Neutrophil (primary cell): ENCODE measurements around the gene LCP2.

ENCODE experiments used
- H3K27ac ChIP-seq: fragments of 200-600 bp; sonication (generic); 2 replicates; pipeline ENCODE4 v1.5.1; 2016; ENCODE audit warnings: mild to moderate bottlenecking, moderate library complexity
- H3K27me3 ChIP-seq: fragments of 200-600 bp; sonication (generic); 2 replicates; pipeline ENCODE4 v1.6.0; 2016; ENCODE audit warnings: mild to moderate bottlenecking
- H3K36me3 ChIP-seq: fragments of 200-600 bp; sonication (generic); 2 replicates; pipeline ENCODE4 v1.5.1; 2017
- H3K4me1 ChIP-seq, 2 experiments: fragments of 200-600 bp in 1 of 2; sonication (generic) in 1 of 2; 1 replicate in 1 of 2; 2 replicates in 1 of 2; pipeline versions ENCODE4 v1.5.1 to v1.6.1; 2013 to 2016; ENCODE audit warnings: low read depth in 1 of 2, low read length in 1 of 2, mild to moderate bottlenecking in 1 of 2, moderate library complexity in 1 of 2; ENCODE audit not compliant: control insufficient read depth in 1 of 2, insufficient read depth in 1 of 2
- H3K4me3 ChIP-seq, 2 experiments: fragments of 200-600 bp in 1 of 2; sonication (generic) in 1 of 2; 1 replicate in 1 of 2; 2 replicates in 1 of 2; pipeline ENCODE4 v1.5.1; 2013 to 2016; ENCODE audit warnings: low read depth in 1 of 2, low read length in 1 of 2, mild to moderate bottlenecking in 1 of 2, moderate library complexity in 1 of 2
- H3K9me3 ChIP-seq: fragments of 200-600 bp; sonication (generic); 2 replicates; pipeline ENCODE4 v1.5.1; 2016
- TF ChIP-seq, protein P1 (sequence below): fragments of 200-600 bp; sonication (generic); IDR thresholded peaks from 2 replicates; pipeline ENCODE4 v1.5.1; 2016; ENCODE audit warnings: antibody characterized with exemption

LCP2 gene

GRCh38 chr5:170341545-170341944, 44.0 kb upstream of the LCP2 start:
- H3K27me3 ChIP-seq: no peaks in the 10 kb centered on the region
- H3K36me3 ChIP-seq: no peaks in the 10 kb centered on the region
- TF ChIP-seq, protein P1, sequence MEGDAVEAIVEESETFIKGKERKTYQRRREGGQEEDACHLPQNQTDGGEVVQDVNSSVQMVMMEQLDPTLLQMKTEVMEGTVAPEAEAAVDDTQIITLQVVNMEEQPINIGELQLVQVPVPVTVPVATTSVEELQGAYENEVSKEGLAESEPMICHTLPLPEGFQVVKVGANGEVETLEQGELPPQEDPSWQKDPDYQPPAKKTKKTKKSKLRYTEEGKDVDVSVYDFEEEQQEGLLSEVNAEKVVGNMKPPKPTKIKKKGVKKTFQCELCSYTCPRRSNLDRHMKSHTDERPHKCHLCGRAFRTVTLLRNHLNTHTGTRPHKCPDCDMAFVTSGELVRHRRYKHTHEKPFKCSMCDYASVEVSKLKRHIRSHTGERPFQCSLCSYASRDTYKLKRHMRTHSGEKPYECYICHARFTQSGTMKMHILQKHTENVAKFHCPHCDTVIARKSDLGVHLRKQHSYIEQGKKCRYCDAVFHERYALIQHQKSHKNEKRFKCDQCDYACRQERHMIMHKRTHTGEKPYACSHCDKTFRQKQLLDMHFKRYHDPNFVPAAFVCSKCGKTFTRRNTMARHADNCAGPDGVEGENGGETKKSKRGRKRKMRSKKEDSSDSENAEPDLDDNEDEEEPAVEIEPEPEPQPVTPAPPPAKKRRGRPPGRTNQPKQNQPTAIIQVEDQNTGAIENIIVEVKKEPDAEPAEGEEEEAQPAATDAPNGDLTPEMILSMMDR: no peak
- H3K9me3 ChIP-seq: no peaks in the 10 kb centered on the region
- H3K4me3 ChIP-seq: no peak overlapping the region
- H3K27ac ChIP-seq: no peak overlapping the region
- H3K4me1 ChIP-seq: peaks cover 37 to 40% of the 10 kb centered on the region in 2 experiments

DNA sequence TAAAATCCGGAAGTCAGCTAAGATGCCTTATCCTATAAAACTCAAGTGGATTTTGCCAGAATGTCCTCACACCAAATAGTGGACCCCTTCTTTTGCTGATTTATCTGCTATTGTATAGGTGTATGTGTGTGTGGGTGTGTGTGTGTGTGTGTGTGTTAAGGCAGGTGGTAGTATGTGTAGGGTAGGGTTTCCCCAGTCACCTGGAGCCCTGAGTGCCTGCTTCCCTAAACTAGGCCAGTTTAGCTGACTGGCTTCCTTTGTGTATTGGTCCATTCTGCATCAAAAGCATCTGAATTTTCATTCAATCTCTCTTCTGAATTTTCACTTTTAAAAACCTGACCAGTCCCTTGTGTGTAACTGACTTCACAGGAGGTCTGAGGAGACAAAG, 42.2 kb upstream of the LCP2 start:
- TF ChIP-seq, protein P1: no peak
- Histone ChIP-seq H3K27ac (peak overlapping the region; percentile 97), H3K27me3 (no peaks in the 10 kb centered on the region), H3K4me1 (peaks cover 55 to 57% of the 10 kb centered on the region in 2 experiments), H3K36me3 (no peaks in the 10 kb centered on the region), H3K4me3 (no peak overlapping the region), H3K9me3 (no peaks in the 10 kb centered on the region)

DNA sequence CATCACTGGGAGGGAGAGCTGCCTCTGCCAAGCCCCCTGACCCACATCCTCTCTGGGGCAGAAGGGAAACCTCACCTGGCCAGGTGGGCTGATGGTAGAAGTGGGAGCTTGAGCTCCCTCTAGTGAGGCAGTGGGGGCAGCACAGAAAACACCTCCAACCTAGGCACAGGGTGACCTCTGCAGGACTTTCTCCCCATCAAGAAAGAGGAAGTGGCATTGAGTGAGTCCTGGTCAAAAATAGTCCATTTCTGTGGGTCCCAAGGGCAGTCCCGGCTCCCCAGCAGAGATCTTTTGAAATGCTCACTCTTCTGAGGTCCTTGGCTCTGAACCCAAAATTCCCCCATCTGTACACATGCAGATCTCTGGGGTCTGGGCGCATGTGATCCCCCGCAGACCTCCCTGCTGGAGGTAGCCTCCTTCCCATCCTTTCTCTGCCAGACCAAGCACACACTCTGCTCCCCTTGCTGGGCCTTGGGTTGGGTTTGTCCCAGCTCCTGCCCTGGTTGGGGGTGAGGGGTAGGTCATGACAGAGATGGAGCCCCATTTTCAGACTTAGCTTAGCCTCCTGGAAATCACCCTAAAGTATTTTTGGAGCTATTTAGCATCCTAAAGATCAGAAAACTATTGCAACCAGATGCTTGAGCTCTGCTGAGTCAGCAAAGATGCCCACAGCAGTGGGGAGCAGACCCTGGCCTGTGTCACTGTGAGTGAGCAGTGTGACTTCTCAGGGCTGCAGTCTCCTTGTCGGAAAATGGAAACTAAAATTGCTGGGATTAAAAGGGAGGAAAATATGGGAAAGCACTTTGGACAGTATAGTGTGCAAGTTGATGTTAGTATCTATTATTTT, 41.6 kb upstream of the LCP2 start:
- no peak overlapping the region for H3K4me3 ChIP-seq
- no peaks in the 10 kb centered on the region for H3K36me3 ChIP-seq
- H3K27ac ChIP-seq: peak overlapping the region; percentile 97
- no peaks in the 10 kb centered on the region for H3K9me3 ChIP-seq
- peaks cover 61 to 64% of the 10 kb centered on the region in 2 experiments for H3K4me1 ChIP-seq
- TF ChIP-seq, protein P1: peak; percentile 95
- no peaks in the 10 kb centered on the region for H3K27me3 ChIP-seq

DNA sequence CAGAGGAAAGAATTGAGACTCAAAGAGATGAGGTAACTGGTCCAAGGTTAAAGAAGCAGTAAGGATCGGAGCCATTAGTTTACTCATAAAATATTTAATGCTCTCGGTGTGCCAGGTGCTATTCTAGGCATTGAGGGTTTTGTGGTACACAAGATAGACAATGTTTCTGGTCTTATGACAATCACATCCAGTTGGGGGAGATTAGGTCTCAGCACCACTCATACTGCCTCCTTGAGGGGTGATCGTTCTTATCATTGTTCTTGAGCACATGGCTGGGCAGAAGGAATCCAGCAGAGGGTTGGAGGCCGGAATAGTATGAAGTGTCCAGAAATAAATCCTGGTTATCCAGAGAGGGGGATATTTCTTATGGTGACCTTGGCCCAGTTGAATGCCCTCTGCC, 40.7 kb upstream of the LCP2 start:
- TF ChIP-seq, protein P1: no peak
- H3K4me3 ChIP-seq: no peak overlapping the region
- H3K9me3 ChIP-seq: no peaks in the 10 kb centered on the region
- H3K27me3 ChIP-seq: no peaks in the 10 kb centered on the region
- no peaks in the 10 kb centered on the region for H3K36me3 ChIP-seq
- peak overlapping the region; percentile 97 for H3K27ac ChIP-seq
- peaks cover 69 to 72% of the 10 kb centered on the region in 2 experiments for H3K4me1 ChIP-seq

DNA sequence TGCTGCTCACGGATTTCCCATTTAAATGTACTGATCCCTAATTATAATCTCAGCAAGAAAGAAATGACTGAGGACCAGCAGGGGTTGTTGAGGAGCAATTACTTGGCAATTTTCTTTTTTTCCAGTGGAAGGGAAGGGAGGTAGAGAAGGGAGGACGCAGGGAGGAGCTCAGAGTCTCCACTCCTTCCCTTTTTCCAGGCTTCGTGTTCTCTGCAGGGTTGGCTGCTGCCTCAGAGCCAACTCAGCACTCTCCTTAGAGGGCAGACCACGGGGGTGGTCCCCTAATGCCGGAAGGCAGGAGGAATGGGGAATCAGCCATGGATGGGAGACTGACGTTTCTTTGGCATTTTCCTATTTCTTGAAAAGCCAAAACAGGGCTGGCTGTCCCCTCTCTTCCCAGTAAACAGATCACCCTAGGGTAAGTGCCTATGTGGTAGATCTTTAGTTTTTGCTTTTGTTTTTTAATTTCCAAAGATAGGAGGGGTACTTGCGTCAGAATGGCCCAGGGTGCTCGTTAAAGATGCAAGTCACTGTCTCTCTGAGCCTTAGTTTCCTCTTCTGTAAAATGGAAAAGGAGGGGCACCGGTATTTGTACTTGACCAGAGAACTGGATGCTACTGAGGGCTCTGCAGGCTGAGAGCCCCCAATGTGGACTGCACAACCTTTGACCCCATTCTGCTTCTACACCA, 39.6 kb upstream of the LCP2 start:
- no peaks in the 10 kb centered on the region for H3K36me3 ChIP-seq
- peak overlapping the region; percentile 24 to 35 for H3K4me3 ChIP-seq
- TF ChIP-seq, protein P1: no peak
- H3K4me1 ChIP-seq: peaks cover 74 to 76% of the 10 kb centered on the region in 2 experiments
- H3K27ac ChIP-seq: peak overlapping the region; percentile 97
- H3K9me3 ChIP-seq: no peaks in the 10 kb centered on the region
- H3K27me3 ChIP-seq: no peaks in the 10 kb centered on the region
